HG03108 (cell line): ENCODE measurements around the gene UGGT2.
"Not testable (repeated sequence)": the region's sequence is repeated elsewhere in the genome, so short reads cannot be mapped to it uniquely, and the experiment has no call there.

Source experiments
- ATAC-seq: cut with Tn5 transposase; IDR thresholded peaks from one replicate; pipeline ENCODE4 v1.9.1; 2021; ENCODE audit warnings: moderate library complexity; ENCODE audit not compliant: unreplicated experiment

UGGT2 gene

DNA sequence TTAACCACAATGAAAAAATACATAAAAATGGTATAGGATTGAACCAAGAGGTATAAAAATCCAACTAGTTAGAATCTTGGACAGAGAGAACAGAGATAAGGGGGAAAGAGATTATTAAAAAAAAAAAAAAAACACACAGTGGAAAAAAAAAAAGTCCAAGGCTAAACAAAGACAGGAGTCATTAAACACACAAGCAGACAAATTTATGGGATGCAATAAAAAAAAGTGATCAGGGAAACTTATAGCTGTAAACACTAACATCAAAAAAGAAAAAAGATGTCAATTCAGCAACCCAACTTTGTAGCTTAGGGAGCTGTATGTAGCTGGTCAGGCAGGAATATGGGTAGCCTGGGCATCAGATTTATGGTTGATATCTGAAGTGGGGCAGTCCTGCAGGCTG, 247.3 kb downstream of the UGGT2 start:
- ATAC-seq: no peak

DNA sequence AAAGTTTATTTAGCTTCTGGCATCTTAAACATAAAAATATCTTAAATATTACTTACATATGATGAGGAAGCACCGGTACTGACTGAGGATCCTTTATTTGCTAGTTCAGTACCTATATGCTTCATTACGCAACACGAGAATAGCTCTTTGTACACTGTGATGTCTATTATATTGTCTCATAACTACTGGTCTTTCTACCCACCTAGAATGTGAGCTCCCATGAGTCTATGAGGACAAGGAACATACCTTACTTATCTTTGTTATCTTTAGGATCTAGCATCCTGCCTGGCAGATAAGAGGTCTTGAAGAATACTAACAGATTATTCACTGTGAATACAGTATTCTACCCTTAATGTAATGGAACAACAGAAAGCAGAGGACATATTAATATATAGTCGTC, 251.4 kb downstream of the UGGT2 start:
- ATAC-seq: no peak

DNA sequence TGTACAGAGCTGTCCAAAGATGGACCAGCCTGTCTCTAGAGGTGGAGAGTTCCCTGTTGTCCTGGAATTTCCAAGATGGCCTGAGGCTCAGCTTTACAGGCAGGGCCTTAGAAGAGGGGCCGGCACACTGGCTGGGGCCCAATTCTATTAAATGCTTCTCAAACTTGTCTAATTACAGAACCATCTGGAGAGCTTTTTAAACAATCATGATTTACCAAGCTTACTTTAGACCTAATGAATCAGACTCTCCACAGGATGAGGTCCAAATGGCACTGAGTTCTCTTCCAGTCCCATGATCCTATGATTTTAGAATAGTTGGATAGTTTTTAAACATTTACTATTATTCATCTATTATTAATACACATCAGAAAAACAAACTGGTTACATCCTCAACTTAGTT, 252.8 kb downstream of the UGGT2 start:
- no peak for ATAC-seq

DNA sequence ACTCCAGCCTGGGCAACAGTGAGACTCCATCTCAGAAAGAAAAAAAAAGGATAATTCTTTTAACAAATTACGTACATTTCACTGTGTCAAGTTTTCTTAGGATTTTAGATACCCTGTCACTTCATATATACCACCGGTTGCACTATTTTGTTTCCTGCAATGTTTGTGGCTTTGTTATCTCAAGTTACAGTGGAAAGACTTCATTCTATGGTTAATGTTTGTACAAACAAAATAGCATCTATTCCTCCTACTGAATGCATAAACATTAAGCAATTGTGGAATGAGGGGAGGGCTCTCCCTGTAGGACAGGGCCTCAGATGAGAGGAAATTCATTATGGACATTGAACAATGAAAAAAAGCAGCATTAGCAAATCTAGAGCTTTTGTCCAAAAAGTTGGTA, 256.2 kb downstream of the UGGT2 start:
- ATAC-seq: no peak

DNA sequence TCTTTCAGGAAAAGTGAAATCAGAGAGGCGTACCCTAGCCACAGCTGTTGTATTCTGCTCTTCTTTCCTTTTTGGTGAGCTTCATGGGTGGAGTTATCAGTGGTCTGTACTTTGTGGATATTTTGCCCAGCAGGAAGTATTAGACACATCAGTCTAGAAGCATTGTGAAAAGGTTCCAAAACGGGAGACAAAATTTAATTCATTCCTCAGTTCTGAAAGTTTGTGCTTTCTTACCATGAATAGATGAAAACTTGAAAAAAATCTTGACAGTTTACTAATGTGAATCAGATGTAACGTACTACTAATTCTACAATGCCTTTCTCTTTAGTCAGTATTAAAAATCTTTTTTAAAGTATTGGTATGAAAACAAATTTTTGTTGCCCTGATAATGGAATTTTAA, 259.4 kb downstream of the UGGT2 start:
- ATAC-seq: no peak

DNA sequence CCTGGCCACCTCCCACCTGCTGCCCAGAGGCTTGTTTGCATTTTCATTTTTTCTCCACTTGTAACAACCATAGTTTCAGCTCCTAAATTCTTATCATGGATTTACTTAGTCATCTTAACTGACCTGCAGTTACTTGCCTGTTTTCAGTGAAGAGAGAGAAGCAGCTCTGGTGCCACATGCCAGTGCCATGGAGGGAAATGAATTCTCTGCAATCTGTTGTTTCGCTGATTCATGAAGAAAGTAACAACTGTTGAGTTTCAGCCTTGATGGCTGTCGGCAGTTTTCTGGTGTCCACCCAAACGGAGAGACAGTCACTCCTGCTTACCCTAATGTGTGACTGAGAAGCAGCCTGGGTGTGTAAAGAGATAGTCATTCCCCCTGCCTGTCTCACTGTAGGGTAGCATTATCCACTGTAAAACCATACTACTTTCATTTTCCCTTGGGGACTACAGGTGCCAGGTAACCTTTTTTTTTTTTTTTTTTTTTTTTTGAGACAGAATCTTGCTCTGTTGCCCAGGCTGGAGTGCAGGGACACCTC, 260.1 kb downstream of the UGGT2 start:
- no peak for ATAC-seq

DNA sequence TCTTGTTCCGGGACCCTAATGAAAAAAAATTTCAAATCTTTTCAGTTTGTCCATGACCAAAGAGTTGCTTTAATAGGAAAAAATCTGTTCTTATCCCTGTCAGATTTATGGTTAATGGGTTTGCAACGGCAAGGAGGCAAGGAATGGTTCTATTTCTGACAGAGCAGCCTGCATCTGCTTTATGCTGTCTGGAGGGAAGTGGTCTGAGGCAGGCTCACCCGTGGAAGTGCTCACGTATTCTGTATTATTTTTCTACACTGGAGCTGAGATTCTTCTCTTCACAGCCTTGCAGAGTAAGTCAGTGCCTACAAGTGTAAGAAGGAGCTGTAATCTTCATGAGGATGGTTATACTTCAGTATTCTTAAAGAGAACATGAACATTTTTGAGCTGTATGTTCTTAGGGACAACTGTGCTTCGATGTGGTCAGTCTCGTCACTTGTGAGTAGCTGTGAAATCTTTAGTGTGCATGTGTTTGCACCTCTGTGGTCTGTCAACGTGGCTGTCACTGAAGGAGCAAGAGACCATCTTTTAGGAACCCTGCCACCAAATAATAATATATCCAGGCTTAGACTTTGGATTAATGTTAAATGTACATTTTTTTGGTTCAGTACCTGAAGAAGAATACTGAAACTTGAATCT, 262.0 kb downstream of the UGGT2 start:
- no peak for ATAC-seq

DNA sequence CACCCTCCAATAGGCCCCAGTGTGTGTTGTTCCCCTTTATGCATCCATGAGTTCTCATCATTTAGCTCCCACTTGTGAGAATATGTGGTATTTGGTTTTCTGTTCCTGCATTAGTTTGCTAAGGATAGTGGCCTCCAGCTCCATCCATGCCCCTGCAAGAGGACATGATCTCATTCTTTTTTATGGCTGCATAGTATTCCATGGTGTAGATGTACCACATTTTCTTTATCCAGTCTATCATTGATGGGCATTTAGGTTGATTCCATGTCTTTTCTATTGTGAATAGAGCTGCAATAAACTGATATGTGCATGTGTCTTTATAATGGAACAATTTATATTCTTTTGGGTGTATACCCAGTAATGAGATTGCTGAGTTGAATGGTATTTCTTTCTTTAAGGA, 263.9 kb downstream of the UGGT2 start:
- not testable (repeated sequence) for ATAC-seq

DNA sequence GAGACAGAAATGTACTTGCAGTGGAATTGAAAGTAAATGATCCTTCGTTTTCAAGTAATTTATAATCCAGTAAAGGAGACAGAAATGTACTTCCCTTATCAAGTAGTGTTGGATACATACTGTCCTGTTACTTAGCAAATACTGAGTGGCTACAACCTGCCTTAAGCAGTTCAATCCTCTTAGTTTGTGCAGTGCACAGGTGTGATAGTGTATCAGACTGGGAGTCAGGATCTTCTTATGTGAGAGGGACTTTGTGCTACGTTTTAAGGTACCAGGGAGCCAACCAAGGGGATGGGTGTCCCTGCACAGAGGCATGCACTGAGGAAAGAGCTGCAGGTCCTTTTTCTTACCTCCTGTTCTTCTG, 265.1 kb downstream of the UGGT2 start:
- ATAC-seq: no peak

DNA sequence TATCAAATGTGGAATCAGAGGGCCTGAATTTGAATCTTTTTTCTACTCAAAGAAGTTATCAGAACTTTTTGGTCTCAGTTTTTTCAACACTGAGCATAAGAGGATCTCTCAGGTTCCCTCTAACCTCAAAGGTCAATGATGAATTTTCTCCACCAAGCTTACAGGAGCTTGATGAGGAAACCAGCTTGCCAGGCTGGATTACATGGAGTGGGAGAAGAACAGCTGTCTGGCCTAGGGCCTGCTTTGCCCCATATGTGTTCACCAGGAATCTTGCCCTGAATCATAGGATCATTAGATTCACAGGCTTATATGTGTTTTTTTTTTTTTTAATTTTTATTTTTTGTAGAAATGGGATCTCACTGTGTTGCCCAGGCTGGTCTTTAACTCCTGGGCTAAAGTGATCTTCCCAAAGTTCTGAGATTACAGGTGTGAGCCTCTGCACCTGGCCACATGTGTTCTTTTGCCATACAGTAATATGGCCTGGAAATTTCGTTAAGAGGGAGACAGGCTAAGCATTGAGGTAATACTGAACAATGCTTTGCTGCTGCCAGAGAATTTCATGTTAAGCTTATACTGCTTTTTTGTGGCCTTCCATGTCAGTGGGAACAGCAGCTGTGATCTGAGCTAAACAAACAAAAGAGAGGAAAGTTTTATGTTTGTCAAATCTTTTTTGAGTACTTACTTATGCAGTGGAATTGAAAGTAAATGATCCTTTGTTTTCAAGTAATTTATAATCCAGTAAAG, 265.7 kb downstream of the UGGT2 start:
- no peak for ATAC-seq

DNA sequence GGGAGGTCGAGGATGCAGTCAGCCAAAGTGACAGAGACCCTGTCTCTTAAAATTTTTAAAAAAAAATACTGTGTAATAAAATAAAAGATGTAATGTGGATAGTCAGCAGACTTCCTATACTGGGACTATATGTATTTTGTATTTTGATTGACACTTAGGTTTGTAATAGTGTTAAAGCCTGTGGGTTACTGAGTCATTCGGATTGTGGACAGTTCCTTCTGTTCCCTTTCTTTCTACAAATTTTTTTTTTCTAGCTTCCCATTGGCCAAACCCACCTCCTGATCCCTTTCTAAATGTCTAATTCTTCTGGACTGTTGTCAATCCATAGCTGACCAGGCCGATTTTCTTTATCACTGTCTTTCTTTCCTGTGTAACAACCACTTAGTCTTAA, 268.3 kb downstream of the UGGT2 start:
- ATAC-seq: no peak

DNA sequence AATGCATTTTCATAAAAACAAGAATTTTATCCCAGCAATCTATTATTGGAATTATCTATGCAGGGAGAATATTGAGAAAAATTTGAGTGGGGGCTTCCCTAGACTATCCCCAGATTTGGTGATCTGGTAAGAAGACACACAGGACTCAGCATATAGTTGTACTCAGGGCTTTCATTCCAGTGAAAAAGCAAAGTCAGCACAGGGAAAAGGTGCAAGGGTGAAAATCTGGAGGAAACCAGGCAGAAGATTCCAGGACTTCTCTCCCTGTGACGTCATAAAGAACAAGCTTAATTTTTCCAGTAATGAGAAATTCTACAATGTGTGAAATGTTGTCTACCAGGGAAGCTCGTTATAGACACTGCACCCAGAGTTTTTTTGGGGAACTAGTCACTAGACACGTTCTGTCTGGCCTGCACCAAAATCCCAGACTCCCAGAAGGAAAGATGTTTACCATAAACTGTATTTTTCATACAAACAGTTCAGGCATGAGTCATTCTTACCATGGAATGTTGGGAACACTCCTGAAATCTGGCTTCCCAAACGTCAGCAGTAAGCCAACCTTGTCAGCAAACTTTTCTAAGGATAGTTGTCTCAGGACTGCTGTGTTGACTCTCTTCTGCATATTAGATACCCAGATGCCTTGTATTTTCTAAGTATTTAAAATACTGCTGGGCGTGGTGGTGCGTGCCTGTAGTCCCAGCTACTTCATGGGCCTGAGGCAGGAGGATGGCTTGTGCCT, 268.9 kb downstream of the UGGT2 start:
- no peak for ATAC-seq

DNA sequence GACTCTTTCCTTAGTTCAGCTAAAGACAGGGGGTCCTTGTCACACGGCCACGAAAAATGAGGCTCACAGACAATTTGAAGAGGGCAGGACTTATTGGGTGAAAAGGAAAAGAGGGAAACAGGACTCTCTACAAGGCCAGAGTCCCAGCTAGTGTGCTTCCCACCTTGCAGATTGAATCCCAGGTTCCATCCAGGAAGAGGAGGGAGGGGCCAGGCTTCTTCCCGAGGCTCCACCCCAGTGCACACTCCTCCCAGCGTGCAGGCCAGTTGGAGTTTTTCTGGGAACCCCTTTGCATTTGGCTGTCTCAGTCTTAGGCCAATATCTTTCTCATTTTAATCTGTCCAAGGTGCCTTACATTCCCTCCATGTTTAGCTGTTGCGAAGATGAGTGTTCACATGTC, 269.5 kb downstream of the UGGT2 start:
- no peak for ATAC-seq

DNA sequence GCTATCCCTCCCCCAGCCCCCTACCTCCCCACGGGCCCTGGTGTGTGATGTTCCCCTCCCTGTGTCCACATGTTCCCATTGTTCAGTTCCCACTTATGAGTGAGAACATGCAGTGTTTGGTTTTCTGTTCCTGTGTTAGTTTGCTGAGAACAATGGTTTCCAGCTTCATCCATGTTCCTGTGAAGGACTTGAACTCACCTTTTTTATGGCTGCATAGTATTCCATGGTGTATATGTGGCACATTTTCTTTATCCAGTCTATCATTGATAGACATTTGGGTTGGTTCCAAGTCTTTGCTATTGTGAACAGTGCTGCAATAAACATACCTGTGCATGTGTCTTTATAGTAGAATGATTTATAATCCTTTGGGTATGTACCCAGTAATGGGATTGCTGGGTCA, 271.3 kb downstream of the UGGT2 start:
- ATAC-seq: not testable (repeated sequence)

DNA sequence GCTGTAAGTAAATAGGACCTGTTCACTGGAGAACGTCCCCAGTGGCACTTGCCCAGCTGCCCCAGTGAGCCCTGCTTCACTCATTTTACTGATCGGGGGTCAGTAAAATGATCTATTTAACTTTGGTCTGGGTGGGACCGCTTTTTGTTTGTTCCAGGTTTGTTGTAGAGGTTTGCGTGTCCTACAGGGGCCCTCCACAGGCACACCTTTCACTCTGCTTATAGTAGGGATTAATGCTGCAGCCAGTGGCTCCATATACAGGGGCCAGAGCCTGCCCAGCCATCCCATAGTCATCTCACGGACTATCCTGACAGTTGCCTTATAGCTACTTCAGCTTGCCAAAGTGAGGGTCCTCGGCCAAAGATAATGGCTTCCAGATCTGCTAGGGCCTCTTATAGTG, 272.2 kb downstream of the UGGT2 start:
- ATAC-seq: no peak

DNA sequence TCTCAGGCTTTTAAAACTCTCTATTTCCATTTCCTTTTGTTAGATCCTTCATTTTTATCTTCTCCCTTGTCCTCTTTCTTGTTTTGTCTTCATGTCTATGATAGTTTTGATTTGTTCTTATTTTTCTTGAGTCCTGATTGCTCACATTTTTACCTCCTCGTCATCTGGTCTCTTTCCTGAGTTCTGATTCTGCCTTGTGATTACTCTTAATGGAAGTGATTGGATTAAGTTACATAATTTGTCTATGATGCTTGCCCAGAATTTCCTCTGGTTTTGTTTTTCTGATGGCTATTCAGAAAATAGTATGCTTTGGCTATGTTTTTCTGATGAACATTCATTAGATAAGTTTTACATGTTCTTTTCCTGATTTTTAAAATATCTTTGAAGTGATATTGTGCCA, 273.7 kb downstream of the UGGT2 start:
- no peak for ATAC-seq

DNA sequence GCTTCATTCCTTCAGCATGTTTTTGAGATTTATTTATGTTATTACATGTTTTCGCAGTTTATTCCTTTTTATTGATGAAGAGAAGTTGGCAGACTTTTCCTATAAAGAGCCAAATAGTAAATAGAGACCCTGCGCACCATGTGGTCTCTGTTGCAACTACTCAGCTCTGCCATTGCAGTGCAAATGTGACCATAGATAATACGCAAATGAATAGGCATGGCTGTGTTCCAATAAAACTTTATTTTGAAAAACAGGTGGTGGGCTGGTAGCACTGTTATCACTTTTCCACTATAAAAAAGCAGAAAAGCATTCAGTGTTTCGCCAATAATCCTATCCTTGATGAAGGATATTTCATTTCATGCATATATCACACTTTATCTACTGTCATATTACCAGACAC, 281.3 kb downstream of the UGGT2 start:
- no peak for ATAC-seq

DNA sequence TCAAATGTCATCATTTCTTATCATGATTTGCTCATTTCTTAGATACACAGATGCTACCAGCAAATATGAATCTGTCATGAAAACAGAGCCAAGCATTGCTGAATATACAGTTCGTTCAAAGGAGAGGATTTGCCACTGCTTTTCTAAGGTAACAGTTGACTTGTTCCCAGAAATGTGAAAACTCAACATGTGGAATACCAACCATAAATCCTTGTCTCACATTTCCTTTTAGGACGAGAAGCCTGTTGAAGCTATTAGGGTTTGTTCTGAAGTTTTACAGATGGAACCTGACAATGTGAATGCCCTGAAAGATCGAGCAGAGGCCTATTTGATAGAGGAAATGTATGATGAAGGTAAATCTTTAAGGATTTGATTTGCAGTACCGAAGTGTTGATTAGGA, 289.6 kb downstream of the UGGT2 start:
- ATAC-seq: no peak

DNA sequence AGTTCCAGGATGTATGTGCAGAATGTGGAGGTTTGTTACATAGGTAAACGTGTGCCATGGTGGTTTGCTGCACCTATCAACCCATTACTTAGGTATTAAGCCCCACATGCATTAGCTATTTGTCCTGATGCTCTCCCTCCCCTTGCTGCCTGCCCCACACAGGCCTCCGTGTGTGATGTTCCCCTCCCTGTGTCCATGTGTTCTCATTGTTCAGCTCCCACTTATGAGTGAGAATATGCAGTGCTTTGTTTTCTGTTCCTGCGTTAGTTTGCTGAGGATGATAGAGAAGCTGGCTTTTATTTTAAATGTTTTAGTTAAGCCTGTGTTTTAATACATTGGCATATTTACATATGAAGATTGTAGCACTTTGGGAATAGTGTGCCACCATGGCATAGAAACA, 290.6 kb downstream of the UGGT2 start:
- ATAC-seq: not testable (repeated sequence)

DNA sequence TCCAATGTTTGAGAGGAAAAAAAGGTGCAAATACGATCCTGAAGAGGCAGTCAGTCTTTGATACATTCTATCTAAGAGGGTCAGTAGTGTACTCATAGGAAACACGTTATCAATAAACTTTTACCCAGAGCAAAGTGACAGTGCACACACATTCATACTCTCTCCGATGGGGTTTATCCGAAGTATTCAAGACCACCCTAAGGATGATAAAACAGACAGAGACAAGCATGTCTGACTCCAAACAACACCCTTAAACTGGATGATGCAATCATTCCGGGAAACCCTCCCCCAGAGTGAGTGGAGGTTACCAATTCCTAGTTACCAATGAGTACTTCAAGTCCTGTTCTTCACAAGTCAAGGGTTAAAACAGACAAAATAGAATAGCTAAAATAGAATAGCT, 297.1 kb downstream of the UGGT2 start:
- ATAC-seq: no peak

DNA sequence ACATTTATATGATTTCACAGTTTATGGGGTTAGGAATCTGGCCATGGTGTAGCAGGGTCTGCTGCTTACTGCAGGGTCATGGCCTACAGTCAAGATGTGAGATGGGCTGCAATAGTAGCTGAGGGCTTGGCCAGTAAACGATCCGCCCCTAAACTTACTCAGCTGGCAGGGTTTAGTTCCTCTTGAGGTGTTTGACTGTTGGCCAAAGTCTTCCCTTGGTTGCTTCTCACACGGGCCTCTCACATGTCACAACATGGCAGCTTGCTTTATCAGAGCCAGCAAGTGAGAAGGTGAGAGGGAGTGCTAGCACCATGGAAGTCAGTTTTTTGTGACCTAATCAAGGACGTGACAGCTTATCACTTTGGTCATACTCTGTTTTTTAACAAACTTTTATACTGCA, 299.1 kb downstream of the UGGT2 start:
- no peak for ATAC-seq

DNA sequence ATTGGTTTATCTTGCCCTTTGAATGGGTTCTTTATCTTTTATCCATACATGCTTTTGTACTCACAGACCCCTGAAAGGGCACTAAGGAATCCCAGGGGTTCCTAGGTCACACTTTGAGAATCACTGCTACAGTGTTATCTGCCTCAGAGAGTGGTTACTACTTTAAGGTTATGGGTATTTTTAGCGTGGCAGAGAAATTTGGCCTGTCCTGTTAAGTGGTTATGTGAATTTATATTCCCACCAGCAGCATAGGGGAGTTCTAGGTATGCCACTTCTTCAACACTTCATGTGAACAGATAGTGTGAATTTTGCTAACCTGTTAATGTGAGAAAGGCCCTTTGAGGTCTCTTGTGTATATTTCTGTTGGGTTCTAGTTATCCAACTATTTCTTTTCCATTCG, 300.5 kb downstream of the UGGT2 start:
- no peak for ATAC-seq
